OCI-LY7 (cell line): Measurements from ENCODE around the gene NOL4L. TPM values are rescaled to one million over a fixed set of nuclear protein-coding genes. Genes with fewer than 3 reads are reported as not detected.

Experiments
- BruUV-seq: library from RNA; stranded (reverse); fragments of 400-500 nt; replicated peaks from 2 replicates; lab custom pipeline; 2021; lab: Mats Ljungman, UMichigan
- CTCF ChIA-PET: fragments of 300-600 bp; sonication (Branson Sonifier 250); formaldehyde crosslinking; loops from one replicate; lab custom pipeline; 2022; ENCODE audit warnings: antibody characterized with exemption; ENCODE audit not compliant: unreplicated experiment; lab: Charles Lee
- POLR2A ChIA-PET: fragments of 300-600 bp; sonication (Branson Sonifier 250); formaldehyde crosslinking; loops from one replicate; lab custom pipeline; 2022; ENCODE audit warnings: antibody characterized with exemption; lab: Charles Lee
- DNase-seq: peaks from one replicate; pipeline ENCODE4 v3.0.0-alpha.2; 2015; ENCODE audit warnings: low spot score
- H2AFZ ChIP-seq: fragments of 200-600 bp; sonication (generic), shearing (Covaris generic); 2 replicates; pipeline ENCODE4 v1.6.1; 2014; ENCODE audit warnings: mild to moderate bottlenecking, antibody characterized with exemption, low read length, moderate library complexity
- H3K27ac ChIP-seq: fragments of 200-600 bp; sonication (generic); 2 replicates; pipeline ENCODE4 v1.5.1; 2014; ENCODE audit warnings: mixed run types, low read depth, mild to moderate bottlenecking, moderate library complexity, low read length, inconsistent platforms; ENCODE audit not compliant: poor library complexity, severe bottlenecking
- H3K36me3 ChIP-seq: fragments of 200-600 bp; sonication (generic); 2 replicates; pipeline ENCODE4 v1.6.1; 2014; ENCODE audit warnings: mild to moderate bottlenecking, antibody characterized with exemption, low read length, moderate library complexity, mixed read lengths; ENCODE audit not compliant: insufficient read depth
- H3K4me1 ChIP-seq: fragments of 200-600 bp; sonication (generic); 2 replicates; pipeline ENCODE4 v1.5.1; 2014; ENCODE audit warnings: mild to moderate bottlenecking, low read length; ENCODE audit not compliant: insufficient read depth, poor library complexity, severe bottlenecking
- H3K4me2 ChIP-seq: fragments of 200-600 bp; sonication (generic); 2 replicates; pipeline ENCODE4 v1.6.1; 2014; ENCODE audit warnings: mild to moderate bottlenecking, low read length
- H3K4me3 ChIP-seq: fragments of 200-600 bp; sonication (generic); 2 replicates; pipeline ENCODE4 v1.5.1; 2014; ENCODE audit warnings: mild to moderate bottlenecking, low read depth, low read length; ENCODE audit not compliant: poor library complexity, severe bottlenecking
- H3K79me2 ChIP-seq: fragments of 200-600 bp; sonication (generic); 2 replicates; pipeline ENCODE4 v1.6.1; 2016; ENCODE audit warnings: low read depth, mild to moderate bottlenecking, low read length, moderate library complexity, mixed read lengths; ENCODE audit not compliant: insufficient read depth
- H3K9me2 ChIP-seq: fragments of 200-600 bp; sonication (generic); 2 replicates; pipeline ENCODE4 v1.6.1; 2016; ENCODE audit warnings: mild to moderate bottlenecking, low read length, mixed read lengths; ENCODE audit not compliant: insufficient read depth
- H3K9me3 ChIP-seq: fragments of 200-600 bp; sonication (generic); 2 replicates; pipeline ENCODE4 v1.6.1; 2014; ENCODE audit warnings: mild to moderate bottlenecking, mixed run types, low read length, mixed read lengths
- H4K20me1 ChIP-seq: fragments of 200-600 bp; sonication (generic); 2 replicates; pipeline ENCODE4 v1.6.1; 2014; ENCODE audit warnings: mild to moderate bottlenecking, antibody characterized with exemption, low read length, moderate library complexity, mixed read lengths; ENCODE audit not compliant: insufficient read depth
- EZH2phosphoT487 ChIP-seq: fragments of 200-600 bp; sonication (generic); IDR thresholded peaks from 2 replicates; pipeline ENCODE4 v1.6.1; 2018; ENCODE audit warnings: low read depth, borderline replicate concordance, mild to moderate bottlenecking, mixed run types, antibody characterized with exemption, low read length, moderate library complexity, mixed read lengths
- intact Hi-C: fragments of 100-400 bp; cut with micrococcal nuclease; formaldehyde crosslinking; loops from one replicate; pipeline ENCODE4 v1.10.0; 2022; ENCODE audit not compliant: unreplicated experiment
- total RNA-seq, 2 experiments: library from RNA; depleted of rRNA in 1 of 2; stranded (reverse); fragments of >200 nt in 1 of 2; shearing (Covaris generic) in 1 of 2; gene quantifications; 2 replicates each; pipeline ENCODE4 v1.2.3, GENCODE V29; 2014 to 2022
- TF ChIP-seq, protein P1 (sequence below): fragments of 200-600 bp; sonication (generic); conservative IDR thresholded peaks from 2 replicates; pipeline ENCODE4 v1.5.1; 2014; ENCODE audit warnings: mild to moderate bottlenecking, antibody characterized with exemption, low read length, moderate library complexity, mixed read lengths

NOL4L gene
- total RNA-seq, 2 experiments from 2014 or later, result 3.9 to 4.2 TPM

DNA sequence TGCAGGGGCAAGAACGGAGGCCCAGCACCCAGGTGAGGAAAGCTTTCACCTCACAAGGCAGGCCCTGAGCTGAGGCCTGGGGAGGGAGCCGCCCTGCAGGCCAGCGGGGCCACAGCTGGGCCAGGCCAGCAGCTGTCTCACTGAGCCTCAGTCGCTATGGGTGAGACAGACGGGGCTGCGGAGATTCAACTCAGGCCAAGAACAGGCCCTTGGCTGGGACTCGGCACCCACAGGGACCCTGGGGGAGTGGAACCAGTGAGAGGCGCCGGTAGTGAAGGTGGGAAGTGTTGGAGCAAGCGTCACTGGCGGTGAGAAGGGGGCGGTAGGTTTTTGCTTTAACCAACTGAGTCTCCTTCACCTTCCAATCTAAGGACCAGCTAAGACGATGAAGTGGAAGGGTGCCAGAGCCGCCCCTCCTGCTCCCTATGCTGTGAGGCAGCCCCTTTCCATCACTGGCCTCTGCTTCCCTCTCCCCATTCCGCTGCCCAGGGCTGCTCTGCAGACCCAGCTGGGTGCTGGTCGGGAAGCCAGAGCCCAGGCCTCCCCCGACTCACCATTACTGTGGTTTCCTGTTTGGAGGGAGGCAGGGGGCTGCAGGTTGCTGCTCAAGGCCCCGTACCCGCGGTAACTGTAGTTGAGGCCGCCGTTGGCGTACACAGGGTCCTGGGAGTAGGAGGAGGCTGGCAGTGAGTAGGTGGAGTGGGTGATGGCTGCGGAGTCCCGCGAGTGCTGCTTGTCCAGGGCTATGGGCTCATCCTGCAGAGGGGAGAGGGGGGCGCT, 133.3 kb downstream of the NOL4L start:
- TF ChIP-seq EZH2phosphoT487, result no peak
- TF ChIP-seq, protein P1, sequence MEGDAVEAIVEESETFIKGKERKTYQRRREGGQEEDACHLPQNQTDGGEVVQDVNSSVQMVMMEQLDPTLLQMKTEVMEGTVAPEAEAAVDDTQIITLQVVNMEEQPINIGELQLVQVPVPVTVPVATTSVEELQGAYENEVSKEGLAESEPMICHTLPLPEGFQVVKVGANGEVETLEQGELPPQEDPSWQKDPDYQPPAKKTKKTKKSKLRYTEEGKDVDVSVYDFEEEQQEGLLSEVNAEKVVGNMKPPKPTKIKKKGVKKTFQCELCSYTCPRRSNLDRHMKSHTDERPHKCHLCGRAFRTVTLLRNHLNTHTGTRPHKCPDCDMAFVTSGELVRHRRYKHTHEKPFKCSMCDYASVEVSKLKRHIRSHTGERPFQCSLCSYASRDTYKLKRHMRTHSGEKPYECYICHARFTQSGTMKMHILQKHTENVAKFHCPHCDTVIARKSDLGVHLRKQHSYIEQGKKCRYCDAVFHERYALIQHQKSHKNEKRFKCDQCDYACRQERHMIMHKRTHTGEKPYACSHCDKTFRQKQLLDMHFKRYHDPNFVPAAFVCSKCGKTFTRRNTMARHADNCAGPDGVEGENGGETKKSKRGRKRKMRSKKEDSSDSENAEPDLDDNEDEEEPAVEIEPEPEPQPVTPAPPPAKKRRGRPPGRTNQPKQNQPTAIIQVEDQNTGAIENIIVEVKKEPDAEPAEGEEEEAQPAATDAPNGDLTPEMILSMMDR, result peak; percentile 36
- intact Hi-C loops, result loop anchor here (10.0 kb wide), 1 partner anchor 627 kb away; no protein-coding TSS in a partner anchor
- no TSS peak for BruUV-seq
- Histone ChIP-seq H3K27ac (no peak overlapping the region), H3K36me3 (no peaks in the 10 kb centered on the region), H3K9me3 (no peaks in the 10 kb centered on the region), H3K4me1 (peaks cover 7% of the 10 kb centered on the region), H3K9me2 (no peaks in the 10 kb centered on the region), H3K4me3 (no peak overlapping the region), H3K4me2 (no peak overlapping the region), H3K79me2 (no peaks in the 10 kb centered on the region), H2AFZ (no peak overlapping the region), H4K20me1 (no peaks in the 10 kb centered on the region)
- ChIA-PET POLR2A (no interaction called here), CTCF (no interaction called here)
- DNase-seq, result no peak

DNA sequence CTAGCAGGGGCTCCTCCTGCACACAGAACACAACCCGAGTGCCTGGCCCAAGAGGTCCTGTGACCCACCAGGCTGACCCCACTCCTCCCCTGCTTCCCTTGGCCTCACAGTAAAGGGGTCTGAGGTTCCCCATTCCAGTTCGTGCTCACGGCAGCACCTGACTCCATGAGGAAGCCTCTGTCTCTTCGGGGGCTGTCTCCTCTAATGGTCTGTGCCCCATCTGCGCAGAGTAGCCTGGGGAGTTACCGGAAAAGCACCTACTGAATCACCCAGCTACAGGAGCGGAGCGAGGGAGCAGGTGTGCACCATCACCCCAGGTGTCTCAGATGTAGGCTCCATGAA, 133.8 kb downstream of the NOL4L start:
- BruUV-seq, result no TSS peak
- Histone ChIP-seq H3K4me3 (no peak overlapping the region), H3K36me3 (no peaks in the 10 kb centered on the region), H3K4me2 (no peak overlapping the region), H4K20me1 (no peaks in the 10 kb centered on the region), H3K27ac (no peak overlapping the region), H2AFZ (no peak overlapping the region), H3K9me2 (no peaks in the 10 kb centered on the region), H3K4me1 (peaks cover 3% of the 10 kb centered on the region), H3K9me3 (no peaks in the 10 kb centered on the region), H3K79me2 (no peaks in the 10 kb centered on the region)
- no peak for TF ChIP-seq EZH2phosphoT487
- TF ChIP-seq, protein P1, result no peak
- POLR2A ChIA-PET, result no interaction called here
- DNase-seq, result no peak
- CTCF ChIA-PET, result no interaction called here
- intact Hi-C loops, result loop anchor here (10.0 kb wide), 1 partner anchor 627 kb away; no protein-coding TSS in a partner anchor

DNA sequence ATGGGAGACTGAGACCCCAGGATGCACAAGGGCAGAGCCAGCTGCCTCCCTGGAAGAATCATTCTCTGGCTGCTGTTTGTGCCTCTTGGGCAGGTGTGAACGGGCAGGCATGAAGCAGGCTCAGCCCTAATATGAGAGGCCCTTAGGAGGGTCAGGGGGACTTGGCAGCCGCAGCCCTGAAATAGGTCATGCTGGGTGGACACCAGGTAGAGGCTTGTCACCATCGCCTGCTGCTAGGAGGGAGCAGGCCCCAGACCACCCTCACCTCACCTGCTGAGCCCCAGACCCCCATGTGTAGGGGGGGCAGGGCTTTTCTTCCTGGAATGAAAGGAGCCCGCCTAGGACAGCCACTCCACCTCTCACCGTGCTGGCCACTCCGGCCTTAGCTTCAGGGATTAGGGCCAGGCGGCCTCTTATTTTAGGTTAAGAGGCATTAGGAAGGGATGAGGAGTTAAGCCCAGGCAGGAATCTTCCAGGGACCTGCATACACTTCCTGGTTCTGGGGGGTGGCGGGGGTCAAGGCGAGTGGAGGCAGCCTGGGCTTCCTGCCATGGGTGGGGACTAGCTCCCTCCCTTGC, 134.6 kb downstream of the NOL4L start:
- Histone ChIP-seq H3K4me3 (no peak overlapping the region), H3K36me3 (no peaks in the 10 kb centered on the region), H3K9me3 (no peaks in the 10 kb centered on the region), H3K4me1 (peaks cover 3% of the 10 kb centered on the region), H3K79me2 (no peaks in the 10 kb centered on the region), H3K9me2 (no peaks in the 10 kb centered on the region), H3K4me2 (no peak overlapping the region), H3K27ac (no peak overlapping the region), H4K20me1 (no peaks in the 10 kb centered on the region), H2AFZ (no peak overlapping the region)
- intact Hi-C loops, result loop anchor here (10.0 kb wide), 1 partner anchor 626 kb away; no protein-coding TSS in a partner anchor
- no TSS peak for BruUV-seq
- DNase-seq, result no peak
- TF ChIP-seq EZH2phosphoT487, result no peak
- TF ChIP-seq, protein P1, result no peak
- POLR2A ChIA-PET, result no interaction called here
- CTCF ChIA-PET, result interaction anchor here (0.5 kb wide), 1 partner anchor 29 kb away, joined by 4 read pairs; no protein-coding TSS in a partner anchor
